ENCODE measurements around the gene VWA3A.
"Not testable (repeated sequence)": the region's sequence is repeated elsewhere in the genome, so short reads cannot be mapped to it uniquely, and the experiment has no call there.

Gene VWA3A

GRCh38 chr16:22122239-22122638, 29.9 kb downstream of the VWA3A start:
- Histone ChIP-seq H3K4me3 (ENCODE audit: low read length) (no peak overlapping the region), H3K27me3 (ENCODE audit: insufficient read depth, low read length) (no peaks in the 10 kb centered on the region), H3K36me3 (ENCODE audit: insufficient read depth, low read depth, low read length) (no peaks in the 10 kb centered on the region), H3K9ac (ENCODE audit: low read depth, low read length) (no peak overlapping the region), H3K9me3 (ENCODE audit: insufficient read depth, low read depth, low read length) (no peaks in the 10 kb centered on the region), H3K27ac (ENCODE audit: low read length) (no peak overlapping the region), H3K4me1 (ENCODE audit: insufficient read depth, low read length) (no peaks in the 10 kb centered on the region)

GRCh38 chr16:22123146-22123545, 30.8 kb downstream of the VWA3A start:
- Histone ChIP-seq H3K27ac (ENCODE audit: low read length) (no peak overlapping the region), H3K4me1 (ENCODE audit: insufficient read depth, low read length) (no peaks in the 10 kb centered on the region), H3K9ac (ENCODE audit: low read depth, low read length) (no peak overlapping the region), H3K36me3 (ENCODE audit: insufficient read depth, low read depth, low read length) (no peaks in the 10 kb centered on the region), H3K27me3 (ENCODE audit: insufficient read depth, low read length) (no peaks in the 10 kb centered on the region), H3K9me3 (ENCODE audit: insufficient read depth, low read depth, low read length) (no peaks in the 10 kb centered on the region), H3K4me3 (ENCODE audit: low read length) (no peak overlapping the region)

GRCh38 chr16:22123759-22124490, 31.6 kb downstream of the VWA3A start:
- Histone ChIP-seq H3K27me3 (ENCODE audit: insufficient read depth, low read length) (no peaks in the 10 kb centered on the region), H3K27ac (ENCODE audit: low read length) (no peak overlapping the region), H3K9me3 (ENCODE audit: insufficient read depth, low read depth, low read length) (no peaks in the 10 kb centered on the region), H3K9ac (ENCODE audit: low read depth, low read length) (no peak overlapping the region), H3K4me1 (ENCODE audit: insufficient read depth, low read length) (no peaks in the 10 kb centered on the region), H3K4me3 (ENCODE audit: low read length) (no peak overlapping the region), H3K36me3 (ENCODE audit: insufficient read depth, low read depth, low read length) (no peaks in the 10 kb centered on the region)

- Histone ChIP-seq H3K4me3 (ENCODE audit: low read length) (no peak overlapping the region), H3K9ac (ENCODE audit: low read depth, low read length) (no peak overlapping the region), H3K36me3 (ENCODE audit: insufficient read depth, low read depth, low read length) (no peaks in the 10 kb centered on the region), H3K9me3 (ENCODE audit: insufficient read depth, low read depth, low read length) (no peaks in the 10 kb centered on the region), H3K4me1 (ENCODE audit: insufficient read depth, low read length) (no peaks in the 10 kb centered on the region), H3K27ac (ENCODE audit: low read length) (no peak overlapping the region), H3K27me3 (ENCODE audit: insufficient read depth, low read length) (no peaks in the 10 kb centered on the region)
Observed at GRCh38 chr16:22124583-22125284, 32.4 kb downstream of the VWA3A start.

GRCh38 chr16:22126037-22126558, 33.8 kb downstream of the VWA3A start:
- no peaks in the 10 kb centered on the region for H3K27me3 ChIP-seq (ENCODE audit: insufficient read depth, low read length)
- no peak overlapping the region for H3K27ac ChIP-seq (ENCODE audit: low read length)
- H3K36me3 ChIP-seq (ENCODE audit: insufficient read depth, low read depth, low read length) = no peaks in the 10 kb centered on the region
- H3K4me1 ChIP-seq (ENCODE audit: insufficient read depth, low read length) = no peaks in the 10 kb centered on the region
- no peak overlapping the region for H3K9ac ChIP-seq (ENCODE audit: low read depth, low read length)
- H3K4me3 ChIP-seq (ENCODE audit: low read length) = no peak overlapping the region
- H3K9me3 ChIP-seq (ENCODE audit: insufficient read depth, low read depth, low read length) = no peaks in the 10 kb centered on the region

GRCh38 chr16:22128537-22128936, 36.2 kb downstream of the VWA3A start:
- H3K27ac ChIP-seq (ENCODE audit: low read length); H3K27me3 ChIP-seq (ENCODE audit: insufficient read depth, low read length); H3K4me3 ChIP-seq (ENCODE audit: low read length); H3K36me3 ChIP-seq (ENCODE audit: insufficient read depth, low read depth, low read length); H3K4me1 ChIP-seq (ENCODE audit: insufficient read depth, low read length); H3K9me3 ChIP-seq (ENCODE audit: insufficient read depth, low read depth, low read length); H3K9ac ChIP-seq (ENCODE audit: low read depth, low read length): not testable (repeated sequence)

- Histone ChIP-seq H3K9me3 (ENCODE audit: insufficient read depth, low read depth, low read length) (no peaks in the 10 kb centered on the region), H3K4me3 (ENCODE audit: low read length) (no peak overlapping the region), H3K36me3 (ENCODE audit: insufficient read depth, low read depth, low read length) (no peaks in the 10 kb centered on the region), H3K27ac (ENCODE audit: low read length) (no peak overlapping the region), H3K4me1 (ENCODE audit: insufficient read depth, low read length) (no peaks in the 10 kb centered on the region), H3K9ac (ENCODE audit: low read depth, low read length) (no peak overlapping the region), H3K27me3 (ENCODE audit: insufficient read depth, low read length) (no peaks in the 10 kb centered on the region)
Observed at GRCh38 chr16:22130528-22130927, 38.2 kb downstream of the VWA3A start.

- Histone ChIP-seq H3K27me3 (ENCODE audit: insufficient read depth, low read length) (no peaks in the 10 kb centered on the region), H3K9ac (ENCODE audit: low read depth, low read length) (no peak overlapping the region), H3K27ac (ENCODE audit: low read length) (no peak overlapping the region), H3K9me3 (ENCODE audit: insufficient read depth, low read depth, low read length) (no peaks in the 10 kb centered on the region), H3K4me3 (ENCODE audit: low read length) (no peak overlapping the region), H3K36me3 (ENCODE audit: insufficient read depth, low read depth, low read length) (no peaks in the 10 kb centered on the region), H3K4me1 (ENCODE audit: insufficient read depth, low read length) (no peaks in the 10 kb centered on the region)
Observed at GRCh38 chr16:22132801-22133200, 40.5 kb downstream of the VWA3A start.

- H3K27ac ChIP-seq (ENCODE audit: low read length) = no peak overlapping the region
- no peaks in the 10 kb centered on the region for H3K27me3 ChIP-seq (ENCODE audit: insufficient read depth, low read length)
- H3K36me3 ChIP-seq (ENCODE audit: insufficient read depth, low read depth, low read length) = no peaks in the 10 kb centered on the region
- no peak overlapping the region for H3K9ac ChIP-seq (ENCODE audit: low read depth, low read length)
- H3K4me3 ChIP-seq (ENCODE audit: low read length) = no peak overlapping the region
- no peaks in the 10 kb centered on the region for H3K4me1 ChIP-seq (ENCODE audit: insufficient read depth, low read length)
- H3K9me3 ChIP-seq (ENCODE audit: insufficient read depth, low read depth, low read length) = no peaks in the 10 kb centered on the region
Observed at GRCh38 chr16:22138482-22138881, 46.1 kb downstream of the VWA3A start.

- Histone ChIP-seq H3K27me3 (ENCODE audit: insufficient read depth, low read length) (no peaks in the 10 kb centered on the region), H3K4me3 (ENCODE audit: low read length) (no peak overlapping the region), H3K27ac (ENCODE audit: low read length) (no peak overlapping the region), H3K9me3 (ENCODE audit: insufficient read depth, low read depth, low read length) (no peaks in the 10 kb centered on the region), H3K9ac (ENCODE audit: low read depth, low read length) (no peak overlapping the region), H3K4me1 (ENCODE audit: insufficient read depth, low read length) (no peaks in the 10 kb centered on the region), H3K36me3 (ENCODE audit: insufficient read depth, low read depth, low read length) (no peaks in the 10 kb centered on the region)
Observed at GRCh38 chr16:22139008-22139407, 46.7 kb downstream of the VWA3A start.

- H3K4me3 ChIP-seq (ENCODE audit: low read length) = no peak overlapping the region
- H3K27ac ChIP-seq (ENCODE audit: low read length) = no peak overlapping the region
- H3K27me3 ChIP-seq (ENCODE audit: insufficient read depth, low read length) = no peaks in the 10 kb centered on the region
- no peaks in the 10 kb centered on the region for H3K9me3 ChIP-seq (ENCODE audit: insufficient read depth, low read depth, low read length)
- no peaks in the 10 kb centered on the region for H3K4me1 ChIP-seq (ENCODE audit: insufficient read depth, low read length)
- H3K36me3 ChIP-seq (ENCODE audit: insufficient read depth, low read depth, low read length) = no peaks in the 10 kb centered on the region
- H3K9ac ChIP-seq (ENCODE audit: low read depth, low read length) = no peak overlapping the region
Observed at GRCh38 chr16:22139732-22140131, 47.4 kb downstream of the VWA3A start.

- no peak overlapping the region for H3K27ac ChIP-seq (ENCODE audit: low read length)
- H3K4me3 ChIP-seq (ENCODE audit: low read length) = no peak overlapping the region
- no peaks in the 10 kb centered on the region for H3K4me1 ChIP-seq (ENCODE audit: insufficient read depth, low read length)
- no peak overlapping the region for H3K9ac ChIP-seq (ENCODE audit: low read depth, low read length)
- no peaks in the 10 kb centered on the region for H3K36me3 ChIP-seq (ENCODE audit: insufficient read depth, low read depth, low read length)
- no peaks in the 10 kb centered on the region for H3K27me3 ChIP-seq (ENCODE audit: insufficient read depth, low read length)
- H3K9me3 ChIP-seq (ENCODE audit: insufficient read depth, low read depth, low read length) = no peaks in the 10 kb centered on the region
Observed at GRCh38 chr16:22141767-22142166, 49.4 kb downstream of the VWA3A start.
